Measurements from ENCODE around the gene TMC5.
"Not testable (repeated sequence)": the region's sequence is repeated elsewhere in the genome, so short reads cannot be mapped to it uniquely, and the experiment has no call there.

TMC5 gene

GRCh38 chr16:19542138-19542821 is 124.6 kb downstream of the TMC5 start:
- H3K23ac ChIP-seq (ENCODE audit: low read length in 2 of 2), result no peak overlapping the region
- H3K4me2 ChIP-seq (ENCODE audit: low read length, poor library complexity, severe bottlenecking), result no peak overlapping the region
- no peak overlapping the region for H2BK12ac ChIP-seq (ENCODE audit: low read length in 2 of 2)
- H3K27me3 ChIP-seq (ENCODE audit: control insufficient read depth in 1 of 2, insufficient read depth in 1 of 2, low read length in 2 of 2), result no peaks in the 10 kb centered on the region
- peaks cover 11 to 59% of the 10 kb centered on the region in 2 experiments for H3K36me3 ChIP-seq (ENCODE audit: control insufficient read depth in 1 of 2, insufficient read depth in 2 of 2, low read depth in 1 of 2, low read length in 2 of 2)
- no peak overlapping the region for H2BK120ac ChIP-seq (ENCODE audit: low read depth, low read length)
- H3K4me1 ChIP-seq (ENCODE audit: control insufficient read depth, insufficient read depth, low read depth, low read length), result no peaks in the 10 kb centered on the region
- no peak overlapping the region for H3K4ac ChIP-seq (ENCODE audit: low read depth in 1 of 2, low read length in 2 of 2)
- no peak overlapping the region for H2AFZ ChIP-seq (ENCODE audit: low read depth, low read length)
- H3K27ac ChIP-seq (ENCODE audit: low read length, poor library complexity, severe bottlenecking), result no peak overlapping the region
- no peak overlapping the region for H3K18ac ChIP-seq (ENCODE audit: low read depth in 1 of 2, low read length in 2 of 2)
- no peak overlapping the region for H3K9ac ChIP-seq (ENCODE audit: low read length)
- WGBS, result 90% methylated on average over 2 of the region's 3 CpGs
- H3K79me1 ChIP-seq (replicated peaks; ENCODE audit: low read length, poor library complexity, severe bottlenecking), result peaks cover 2% of the 10 kb centered on the region
- no peak overlapping the region for H4K8ac ChIP-seq (ENCODE audit: low read length)
- no peak overlapping the region for H4K91ac ChIP-seq (ENCODE audit: low read length)
- no peak overlapping the region for H2BK5ac ChIP-seq (ENCODE audit: low read depth, low read length, poor library complexity, severe bottlenecking)
- no peak overlapping the region for H3K4me3 ChIP-seq (ENCODE audit: insufficient read depth in 1 of 2, low read depth in 1 of 2, low read length in 2 of 2)
- H3K14ac ChIP-seq (ENCODE audit: low read length in 2 of 2), result no peak overlapping the region
- no peak for DNase-seq
- no peaks in the 10 kb centered on the region for H3K9me3 ChIP-seq (ENCODE audit: control insufficient read depth, low read length)
- H2AK5ac ChIP-seq (ENCODE audit: low read length, severe bottlenecking), result no peak overlapping the region
- no peak overlapping the region for H2BK15ac ChIP-seq (ENCODE audit: low read depth, poor library complexity, severe bottlenecking)

DNA sequence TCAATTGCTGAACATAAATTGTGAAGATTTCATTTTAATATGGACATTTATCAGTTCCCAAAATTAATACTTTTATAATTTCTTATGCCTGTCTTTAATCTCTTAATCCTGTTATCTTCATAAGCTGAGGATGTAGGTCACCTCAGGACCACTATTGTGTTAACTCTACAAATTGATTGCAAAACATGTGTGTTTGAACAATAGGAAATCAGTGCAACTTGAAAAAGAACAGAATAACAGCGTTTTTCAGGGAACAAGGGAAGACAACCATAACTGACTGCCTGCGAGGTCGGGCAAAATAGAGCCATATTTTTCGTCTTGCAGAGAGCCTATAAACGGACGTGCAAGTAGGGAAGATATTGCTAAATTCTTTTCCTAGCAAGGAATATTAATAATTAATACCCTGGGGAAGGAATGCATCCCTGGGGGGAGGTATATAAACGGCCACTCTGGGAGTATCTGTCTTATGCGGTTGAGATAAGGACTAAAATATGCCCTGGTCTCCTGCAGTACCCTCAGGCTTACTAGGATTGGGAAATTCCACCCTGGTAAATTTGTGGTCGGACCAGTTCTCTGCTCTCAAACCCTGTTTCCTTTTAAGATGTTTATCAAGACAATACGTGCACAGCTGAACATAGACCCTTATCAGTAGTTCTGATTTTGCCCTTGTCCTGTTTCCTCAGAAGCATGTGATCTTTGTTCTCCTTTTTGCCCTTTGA is 125.8 kb downstream of the TMC5 start:
- 93% methylated on average over 10 of the region's 10 CpGs for WGBS
- not testable (repeated sequence) for H2BK15ac ChIP-seq (ENCODE audit: low read depth, poor library complexity, severe bottlenecking); H2AFZ ChIP-seq (ENCODE audit: low read depth, low read length); H3K27me3 ChIP-seq (ENCODE audit: control insufficient read depth in 1 of 2, insufficient read depth in 1 of 2, low read length in 2 of 2); H3K18ac ChIP-seq (ENCODE audit: low read depth in 1 of 2, low read length in 2 of 2); H3K4me2 ChIP-seq (ENCODE audit: low read length, poor library complexity, severe bottlenecking); H3K4me1 ChIP-seq (ENCODE audit: control insufficient read depth, insufficient read depth, low read depth, low read length); H3K9me3 ChIP-seq (ENCODE audit: control insufficient read depth, low read length); DNase-seq; H3K79me1 ChIP-seq (replicated peaks; ENCODE audit: low read length, poor library complexity, severe bottlenecking); H3K14ac ChIP-seq (ENCODE audit: low read length in 2 of 2); H3K9ac ChIP-seq (ENCODE audit: low read length); H3K27ac ChIP-seq (ENCODE audit: low read length, poor library complexity, severe bottlenecking); H4K8ac ChIP-seq (ENCODE audit: low read length); H2BK5ac ChIP-seq (ENCODE audit: low read depth, low read length, poor library complexity, severe bottlenecking); H3K4ac ChIP-seq (ENCODE audit: low read depth in 1 of 2, low read length in 2 of 2); H2BK120ac ChIP-seq (ENCODE audit: low read depth, low read length); H2BK12ac ChIP-seq (ENCODE audit: low read length in 2 of 2); H2AK5ac ChIP-seq (ENCODE audit: low read length, severe bottlenecking); H4K91ac ChIP-seq (ENCODE audit: low read length); H3K23ac ChIP-seq (ENCODE audit: low read length in 2 of 2); H3K4me3 ChIP-seq (ENCODE audit: insufficient read depth in 1 of 2, low read depth in 1 of 2, low read length in 2 of 2)
- peaks cover 8 to 68% of the 10 kb centered on the region in 2 experiments for H3K36me3 ChIP-seq (ENCODE audit: control insufficient read depth in 1 of 2, insufficient read depth in 2 of 2, low read depth in 1 of 2, low read length in 2 of 2)

GRCh38 chr16:19548144-19548543 is 130.5 kb downstream of the TMC5 start:
- Histone ChIP-seq H3K4me3 (ENCODE audit: insufficient read depth in 1 of 2, low read depth in 1 of 2, low read length in 2 of 2) (no peak overlapping the region), H3K9me3 (ENCODE audit: control insufficient read depth, low read length) (no peaks in the 10 kb centered on the region), H3K27me3 (ENCODE audit: control insufficient read depth in 1 of 2, insufficient read depth in 1 of 2, low read length in 2 of 2) (no peaks in the 10 kb centered on the region), H3K4ac (ENCODE audit: low read depth in 1 of 2, low read length in 2 of 2) (no peak overlapping the region), H2AFZ (ENCODE audit: low read depth, low read length) (no peak overlapping the region), H3K79me1 (replicated peaks; ENCODE audit: low read length, poor library complexity, severe bottlenecking) (peaks cover 5% of the 10 kb centered on the region), H2BK12ac (ENCODE audit: low read length in 2 of 2) (no peak overlapping the region), H2BK120ac (ENCODE audit: low read depth, low read length) (no peak overlapping the region), H3K27ac (ENCODE audit: low read length, poor library complexity, severe bottlenecking) (no peak overlapping the region), H3K14ac (ENCODE audit: low read length in 2 of 2) (no peak overlapping the region), H3K23ac (ENCODE audit: low read length in 2 of 2) (no peak overlapping the region), H3K4me1 (ENCODE audit: control insufficient read depth, insufficient read depth, low read depth, low read length) (no peaks in the 10 kb centered on the region), H3K18ac (ENCODE audit: low read depth in 1 of 2, low read length in 2 of 2) (no peak overlapping the region), H3K36me3 (ENCODE audit: control insufficient read depth in 1 of 2, insufficient read depth in 2 of 2, low read depth in 1 of 2, low read length in 2 of 2) (peaks cover 2 to 72% of the 10 kb centered on the region in 2 experiments), H3K4me2 (ENCODE audit: low read length, poor library complexity, severe bottlenecking) (no peak overlapping the region), H2BK5ac (ENCODE audit: low read depth, low read length, poor library complexity, severe bottlenecking) (no peak overlapping the region), H2AK5ac (ENCODE audit: low read length, severe bottlenecking) (no peak overlapping the region), H4K91ac (ENCODE audit: low read length) (no peak overlapping the region), H3K9ac (ENCODE audit: low read length) (no peak overlapping the region), H4K8ac (ENCODE audit: low read length) (no peak overlapping the region), H2BK15ac (ENCODE audit: low read depth, poor library complexity, severe bottlenecking) (no peak overlapping the region)
- no peak for DNase-seq
- 98% methylated on average over 3 of the region's 3 CpGs for WGBS

All from mesenchymal stem cell (in vitro differentiated cells and primary cell).